GM23338 (cell line): ENCODE results near the gene SMARCA2. TPM values are rescaled to one million over a fixed set of nuclear protein-coding genes. Genes with fewer than 3 reads are reported as not detected.

Source experiments
- ATAC-seq: fragments of 200-7000 bp; cut with Tn5 transposase; 3 replicates; pipeline ENCODE4 v1.9.1; 2020
- DNase-seq: peaks from one replicate; pipeline ENCODE4 v3.0.0-alpha.2; 2015; ENCODE audit warnings: low spot score
- H2AFZ ChIP-seq: fragments of 200-600 bp; sonication (generic); 2 replicates; pipeline ENCODE4 v1.8.0; 2016; ENCODE audit warnings: antibody characterized with exemption, mild to moderate bottlenecking, moderate library complexity
- H3F3A ChIP-seq: fragments of 200-600 bp; sonication (generic); replicated peaks from 2 replicates; pipeline ENCODE4 v1.8.0; 2017; ENCODE audit warnings: antibody characterized with exemption, mixed run types, low read depth
- H3K27ac ChIP-seq: fragments of 200-600 bp; sonication (generic); 2 replicates; pipeline ENCODE4 v1.6.1; 2016; ENCODE audit warnings: low read depth
- H3K27me3 ChIP-seq: fragments of 200-600 bp; sonication (generic); 2 replicates; pipeline ENCODE4 v1.8.0; 2016; ENCODE audit warnings: mild to moderate bottlenecking, mixed run types, moderate library complexity; ENCODE audit not compliant: insufficient read depth
- H3K36me3 ChIP-seq: fragments of 200-600 bp; sonication (generic); 2 replicates; pipeline ENCODE4 v1.8.0; 2016; ENCODE audit warnings: mild to moderate bottlenecking; ENCODE audit not compliant: insufficient read depth
- H3K4me1 ChIP-seq: fragments of 200-600 bp; sonication (generic); 2 replicates; pipeline ENCODE4 v1.8.0; 2016; ENCODE audit warnings: mild to moderate bottlenecking, moderate library complexity; ENCODE audit not compliant: insufficient read depth
- H3K4me2 ChIP-seq: fragments of 200-600 bp; sonication (generic); 2 replicates; pipeline ENCODE4 v1.7.1; 2017; ENCODE audit warnings: mixed run types
- H3K4me3 ChIP-seq: fragments of 200-600 bp; sonication (generic); 2 replicates; pipeline ENCODE4 v1.6.1; 2016; ENCODE audit warnings: mixed run types
- H3K79me2 ChIP-seq: fragments of 200-600 bp; sonication (generic); replicated peaks from 2 replicates; pipeline ENCODE4 v1.8.0; 2017; ENCODE audit warnings: mild to moderate bottlenecking; ENCODE audit not compliant: insufficient read depth
- H3K9me2 ChIP-seq: fragments of 200-600 bp; sonication (generic); 2 replicates; pipeline ENCODE4 v1.8.0; 2017; ENCODE audit not compliant: insufficient read depth
- H4K20me1 ChIP-seq: fragments of 200-600 bp; sonication (generic); replicated peaks from 2 replicates; pipeline ENCODE4 v1.8.0; 2017; ENCODE audit warnings: mild to moderate bottlenecking; ENCODE audit not compliant: insufficient read depth
- H3K27ac Mint-ChIP-seq: 2 replicates; pipeline ENCODE4 v1.8.0; 2020; ENCODE audit warnings: inconsistent platforms, mild to moderate bottlenecking, moderate library complexity, mixed read lengths
- H3K27me3 Mint-ChIP-seq: 3 replicates; pipeline ENCODE4 v1.8.0; 2022; ENCODE audit warnings: low read depth, mild to moderate bottlenecking, moderate library complexity, mixed read lengths, inconsistent platforms; ENCODE audit not compliant: insufficient read depth, poor library complexity
- H3K36me3 Mint-ChIP-seq: 3 replicates; pipeline ENCODE4 v1.8.0; 2021; ENCODE audit warnings: low read depth, mild to moderate bottlenecking, inconsistent platforms, moderate library complexity, mixed read lengths
- H3K4me1 Mint-ChIP-seq: 3 replicates; pipeline ENCODE4 v1.8.0; 2020; ENCODE audit warnings: mild to moderate bottlenecking, inconsistent platforms, mixed read lengths
- H3K4me3 Mint-ChIP-seq: 3 replicates; pipeline ENCODE4 v1.8.0; 2021; ENCODE audit warnings: moderate library complexity, mild to moderate bottlenecking, inconsistent platforms, mixed read lengths
- H3K9me3 Mint-ChIP-seq: 3 replicates; pipeline ENCODE4 v1.8.0; 2020; ENCODE audit warnings: moderate library complexity, mild to moderate bottlenecking, inconsistent platforms, mixed read lengths
- CREB1 ChIP-seq: fragments of 250-450 bp; sonication (Bioruptor Pico); IDR thresholded peaks from 2 replicates; pipeline ENCODE4 v1.5.0; 2020; ENCODE audit warnings: low read depth, mild to moderate bottlenecking, moderate library complexity
- EZH2 ChIP-seq: fragments of 200-600 bp; sonication (generic); IDR thresholded peaks from one replicate; pipeline ENCODE4 v1.8.0; 2017; ENCODE audit warnings: antibody characterized with exemption, mild to moderate bottlenecking, low read depth; ENCODE audit not compliant: unreplicated experiment
- EZH2phosphoT487 ChIP-seq: fragments of 200-600 bp; sonication (generic); IDR thresholded peaks from one replicate; pipeline ENCODE4 v1.8.1; 2018; ENCODE audit warnings: antibody characterized with exemption; ENCODE audit not compliant: unreplicated experiment
- JUNB ChIP-seq: IDR thresholded peaks from one replicate; pipeline ENCODE4 v1.6.1; 2016; ENCODE audit warnings: antibody characterized with exemption; ENCODE audit not compliant: unreplicated experiment
- STAT1 ChIP-seq: IDR thresholded peaks from one replicate; pipeline ENCODE4 v1.6.1; 2016; ENCODE audit warnings: antibody characterized with exemption; ENCODE audit not compliant: unreplicated experiment
- ZNF114 ChIP-seq: fragments of 250-450 bp; sonication (Bioruptor Pico); IDR thresholded peaks from 2 replicates; pipeline ENCODE4 v1.5.0; 2020; ENCODE audit warnings: mild to moderate bottlenecking, moderate library complexity
- ZNF331 ChIP-seq: fragments of 250-450 bp; sonication (Bioruptor Pico); IDR thresholded peaks from 2 replicates; pipeline ENCODE4 v1.5.0; 2020; ENCODE audit warnings: low read depth, mild to moderate bottlenecking, moderate library complexity
- polyA plus RNA-seq: library from polyadenylated mRNA; unstranded; fragments of >200 nt; fragmentation: Nextera tagmentation; extraction: Ambion mirVana; gene quantifications from 2 replicates; pipeline ENCODE4 v1.2.1, GENCODE V29; 2016
- total RNA-seq: library from RNA; depleted of rRNA; stranded (reverse); fragments of >200 nt; shearing (Covaris generic); gene quantifications from 2 replicates; pipeline ENCODE4 v1.2.3, GENCODE V29; 2014
- TF ChIP-seq, protein P1 (sequence below): IDR thresholded peaks from one replicate; pipeline ENCODE4 v1.6.1; 2018; ENCODE audit warnings: antibody characterized with exemption; ENCODE audit not compliant: unreplicated experiment
- TF ChIP-seq, protein P2 (sequence below): IDR thresholded peaks from 2 replicates; pipeline ENCODE4 v1.6.1; 2016; ENCODE audit warnings: antibody characterized with exemption
- TF ChIP-seq, protein P3 (sequence below), 2 experiments: fragments of 200-600 bp in 1 of 2; sonication (generic) in 1 of 2; conservative IDR thresholded peaks; 2 replicates each; pipeline versions ENCODE4 v1.5.1 to v1.6.1; 2016 to 2017; ENCODE audit warnings: antibody characterized with exemption in 2 of 2, low read depth in 2 of 2, mild to moderate bottlenecking in 2 of 2, moderate library complexity in 1 of 2

The SMARCA2 gene
- total and polyA plus RNA-seq, 2 experiments from 2014 or later, result 21.7 to 21.9 TPM

DNA sequence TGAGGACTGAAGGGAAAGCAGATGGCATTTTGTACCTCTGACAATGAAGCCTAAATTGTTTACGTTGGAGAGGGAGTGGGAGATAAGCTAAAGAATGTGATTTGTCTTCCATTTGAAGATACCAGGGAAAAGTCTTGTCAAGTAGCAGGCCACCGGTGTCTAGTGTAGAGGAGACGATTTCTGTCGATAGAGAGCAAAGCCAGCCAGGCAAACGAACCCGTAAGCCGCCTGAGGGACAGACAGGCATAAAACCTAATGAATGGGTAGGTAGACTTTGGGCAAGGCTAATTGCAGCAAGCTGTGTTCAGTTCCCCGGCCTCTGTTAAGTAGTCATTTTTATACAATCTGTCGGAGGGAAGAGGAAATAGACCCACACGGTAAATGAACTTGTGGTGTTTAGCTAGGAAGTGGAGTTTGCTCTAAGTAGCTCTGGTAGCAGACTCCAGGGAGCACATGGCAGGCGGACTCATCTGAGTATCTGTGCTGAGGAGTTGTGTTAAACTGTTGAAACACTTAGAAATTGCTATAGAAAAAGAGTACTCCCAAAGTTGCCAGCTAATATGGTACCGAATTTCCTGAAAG is 28.8 kb downstream of the SMARCA2 start:
- no peaks in the 10 kb centered on the region for H3K9me3 Mint-ChIP-seq
- ATAC-seq (no peak), DNase-seq (no peak)
- Histone ChIP-seq H3K4me1 (peaks cover 4% of the 10 kb centered on the region; the same call in 1 of the 2 replicates), H3K79me2 (no peaks in the 10 kb centered on the region), H3K9me2 (no peaks in the 10 kb centered on the region), H4K20me1 (no peaks in the 10 kb centered on the region), H3K36me3 (no peaks in the 10 kb centered on the region; the same call in 1 of the 2 replicates), H2AFZ (no peak overlapping the region), H3K27me3 (peaks cover 15% of the 10 kb centered on the region), H3K4me3 (no peak overlapping the region), H3K4me2 (no peak overlapping the region), H3K27ac (no peak overlapping the region), H3F3A (no peaks in the 10 kb centered on the region)
- TF ChIP-seq EZH2, result no peak
- TF ChIP-seq EZH2phosphoT487, result no peak
- no peak for TF ChIP-seq CREB1
- TF ChIP-seq ZNF331 (CRISPR knock-in tag), result no peak
- TF ChIP-seq ZNF114 (CRISPR knock-in tag), result no peak
- no peak for TF ChIP-seq JUNB
- TF ChIP-seq STAT1, result no peak
- TF ChIP-seq, protein P1, sequence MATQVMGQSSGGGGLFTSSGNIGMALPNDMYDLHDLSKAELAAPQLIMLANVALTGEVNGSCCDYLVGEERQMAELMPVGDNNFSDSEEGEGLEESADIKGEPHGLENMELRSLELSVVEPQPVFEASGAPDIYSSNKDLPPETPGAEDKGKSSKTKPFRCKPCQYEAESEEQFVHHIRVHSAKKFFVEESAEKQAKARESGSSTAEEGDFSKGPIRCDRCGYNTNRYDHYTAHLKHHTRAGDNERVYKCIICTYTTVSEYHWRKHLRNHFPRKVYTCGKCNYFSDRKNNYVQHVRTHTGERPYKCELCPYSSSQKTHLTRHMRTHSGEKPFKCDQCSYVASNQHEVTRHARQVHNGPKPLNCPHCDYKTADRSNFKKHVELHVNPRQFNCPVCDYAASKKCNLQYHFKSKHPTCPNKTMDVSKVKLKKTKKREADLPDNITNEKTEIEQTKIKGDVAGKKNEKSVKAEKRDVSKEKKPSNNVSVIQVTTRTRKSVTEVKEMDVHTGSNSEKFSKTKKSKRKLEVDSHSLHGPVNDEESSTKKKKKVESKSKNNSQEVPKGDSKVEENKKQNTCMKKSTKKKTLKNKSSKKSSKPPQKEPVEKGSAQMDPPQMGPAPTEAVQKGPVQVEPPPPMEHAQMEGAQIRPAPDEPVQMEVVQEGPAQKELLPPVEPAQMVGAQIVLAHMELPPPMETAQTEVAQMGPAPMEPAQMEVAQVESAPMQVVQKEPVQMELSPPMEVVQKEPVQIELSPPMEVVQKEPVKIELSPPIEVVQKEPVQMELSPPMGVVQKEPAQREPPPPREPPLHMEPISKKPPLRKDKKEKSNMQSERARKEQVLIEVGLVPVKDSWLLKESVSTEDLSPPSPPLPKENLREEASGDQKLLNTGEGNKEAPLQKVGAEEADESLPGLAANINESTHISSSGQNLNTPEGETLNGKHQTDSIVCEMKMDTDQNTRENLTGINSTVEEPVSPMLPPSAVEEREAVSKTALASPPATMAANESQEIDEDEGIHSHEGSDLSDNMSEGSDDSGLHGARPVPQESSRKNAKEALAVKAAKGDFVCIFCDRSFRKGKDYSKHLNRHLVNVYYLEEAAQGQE, result no peak
- peaks cover 6% of the 10 kb centered on the region; the same call in 2 of the 3 replicates for H3K4me1 Mint-ChIP-seq
- no peak overlapping the region for H3K27ac Mint-ChIP-seq
- H3K4me3 Mint-ChIP-seq, result no peak overlapping the region
- H3K36me3 Mint-ChIP-seq, result no peaks in the 10 kb centered on the region
- peaks cover 14% of the 10 kb centered on the region for H3K27me3 Mint-ChIP-seq

DNA sequence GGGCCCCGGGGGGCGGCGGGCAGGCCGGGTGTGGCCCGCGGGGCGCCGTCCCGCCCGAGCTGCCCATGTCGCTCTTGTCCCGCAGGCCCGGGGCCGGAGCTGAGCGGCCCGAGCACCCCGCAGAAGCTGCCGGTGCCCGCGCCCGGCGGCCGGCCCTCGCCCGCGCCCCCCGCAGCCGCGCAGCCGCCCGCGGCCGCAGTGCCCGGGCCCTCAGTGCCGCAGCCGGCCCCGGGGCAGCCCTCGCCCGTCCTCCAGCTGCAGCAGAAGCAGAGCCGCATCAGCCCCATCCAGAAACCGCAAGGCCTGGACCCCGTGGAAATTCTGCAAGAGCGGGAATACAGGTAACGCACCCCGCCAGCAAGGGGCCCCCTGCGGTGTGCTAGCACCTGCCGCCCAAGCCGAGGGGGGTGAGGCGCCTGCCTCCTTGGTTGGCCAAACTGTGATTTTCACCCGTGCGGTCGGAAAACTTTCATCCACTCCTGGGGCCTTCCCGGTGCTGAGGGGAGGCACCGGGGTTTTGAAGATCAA is 32.1 kb downstream of the SMARCA2 start:
- peaks cover 15% of the 10 kb centered on the region for H3K4me1 Mint-ChIP-seq
- H3K9me3 Mint-ChIP-seq, result no peaks in the 10 kb centered on the region
- no peak overlapping the region for H3K27ac Mint-ChIP-seq
- H2AFZ ChIP-seq, result no peak overlapping the region
- H3K36me3 Mint-ChIP-seq, result no peaks in the 10 kb centered on the region
- DNase-seq (peak; percentile 26), ATAC-seq (peak; percentile 76)
- H3K27me3 Mint-ChIP-seq, result peaks cover 16% of the 10 kb centered on the region
- H3K4me3 Mint-ChIP-seq, result peak overlapping the region; percentile 69
- no peaks in the 10 kb centered on the region for H3K36me3 ChIP-seq
- H3K9me2 ChIP-seq, result no peaks in the 10 kb centered on the region
- H3K79me2 ChIP-seq, result no peaks in the 10 kb centered on the region
- H3F3A ChIP-seq, result no peaks in the 10 kb centered on the region
- H3K27ac ChIP-seq, result no peak overlapping the region
- H3K4me3 ChIP-seq, result peak overlapping the region; percentile 45
- peak overlapping the region; percentile 69; the same call in 1 of the 2 replicates for H3K4me2 ChIP-seq
- peaks cover 15% of the 10 kb centered on the region for H3K27me3 ChIP-seq
- H3K4me1 ChIP-seq, result peaks cover 4% of the 10 kb centered on the region; the same call in 1 of the 2 replicates
- no peaks in the 10 kb centered on the region for H4K20me1 ChIP-seq
- no peak for TF ChIP-seq EZH2phosphoT487
- TF ChIP-seq, protein P1, result no peak
- no peak for TF ChIP-seq JUNB
- TF ChIP-seq ZNF114 (CRISPR knock-in tag), result no peak
- TF ChIP-seq, protein P2, sequence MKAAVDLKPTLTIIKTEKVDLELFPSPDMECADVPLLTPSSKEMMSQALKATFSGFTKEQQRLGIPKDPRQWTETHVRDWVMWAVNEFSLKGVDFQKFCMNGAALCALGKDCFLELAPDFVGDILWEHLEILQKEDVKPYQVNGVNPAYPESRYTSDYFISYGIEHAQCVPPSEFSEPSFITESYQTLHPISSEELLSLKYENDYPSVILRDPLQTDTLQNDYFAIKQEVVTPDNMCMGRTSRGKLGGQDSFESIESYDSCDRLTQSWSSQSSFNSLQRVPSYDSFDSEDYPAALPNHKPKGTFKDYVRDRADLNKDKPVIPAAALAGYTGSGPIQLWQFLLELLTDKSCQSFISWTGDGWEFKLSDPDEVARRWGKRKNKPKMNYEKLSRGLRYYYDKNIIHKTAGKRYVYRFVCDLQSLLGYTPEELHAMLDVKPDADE, result no peak
- TF ChIP-seq, protein P3, sequence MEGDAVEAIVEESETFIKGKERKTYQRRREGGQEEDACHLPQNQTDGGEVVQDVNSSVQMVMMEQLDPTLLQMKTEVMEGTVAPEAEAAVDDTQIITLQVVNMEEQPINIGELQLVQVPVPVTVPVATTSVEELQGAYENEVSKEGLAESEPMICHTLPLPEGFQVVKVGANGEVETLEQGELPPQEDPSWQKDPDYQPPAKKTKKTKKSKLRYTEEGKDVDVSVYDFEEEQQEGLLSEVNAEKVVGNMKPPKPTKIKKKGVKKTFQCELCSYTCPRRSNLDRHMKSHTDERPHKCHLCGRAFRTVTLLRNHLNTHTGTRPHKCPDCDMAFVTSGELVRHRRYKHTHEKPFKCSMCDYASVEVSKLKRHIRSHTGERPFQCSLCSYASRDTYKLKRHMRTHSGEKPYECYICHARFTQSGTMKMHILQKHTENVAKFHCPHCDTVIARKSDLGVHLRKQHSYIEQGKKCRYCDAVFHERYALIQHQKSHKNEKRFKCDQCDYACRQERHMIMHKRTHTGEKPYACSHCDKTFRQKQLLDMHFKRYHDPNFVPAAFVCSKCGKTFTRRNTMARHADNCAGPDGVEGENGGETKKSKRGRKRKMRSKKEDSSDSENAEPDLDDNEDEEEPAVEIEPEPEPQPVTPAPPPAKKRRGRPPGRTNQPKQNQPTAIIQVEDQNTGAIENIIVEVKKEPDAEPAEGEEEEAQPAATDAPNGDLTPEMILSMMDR (conservative IDR thresholded peaks at IDR 0.05; ENCODE audit: low read depth in 2 of 2), result no peak
- no peak for TF ChIP-seq STAT1
- TF ChIP-seq CREB1, result no peak
